ENCODE measurements around the gene NKX2-8. TPM values are rescaled to one million over a fixed set of nuclear protein-coding genes. Genes with fewer than 3 reads are reported as not detected.

Gene NKX2-8
- polyA plus RNA-seq, 1 of the 3 experiments (the other 2 are of a cell fraction), result not detected

DNA sequence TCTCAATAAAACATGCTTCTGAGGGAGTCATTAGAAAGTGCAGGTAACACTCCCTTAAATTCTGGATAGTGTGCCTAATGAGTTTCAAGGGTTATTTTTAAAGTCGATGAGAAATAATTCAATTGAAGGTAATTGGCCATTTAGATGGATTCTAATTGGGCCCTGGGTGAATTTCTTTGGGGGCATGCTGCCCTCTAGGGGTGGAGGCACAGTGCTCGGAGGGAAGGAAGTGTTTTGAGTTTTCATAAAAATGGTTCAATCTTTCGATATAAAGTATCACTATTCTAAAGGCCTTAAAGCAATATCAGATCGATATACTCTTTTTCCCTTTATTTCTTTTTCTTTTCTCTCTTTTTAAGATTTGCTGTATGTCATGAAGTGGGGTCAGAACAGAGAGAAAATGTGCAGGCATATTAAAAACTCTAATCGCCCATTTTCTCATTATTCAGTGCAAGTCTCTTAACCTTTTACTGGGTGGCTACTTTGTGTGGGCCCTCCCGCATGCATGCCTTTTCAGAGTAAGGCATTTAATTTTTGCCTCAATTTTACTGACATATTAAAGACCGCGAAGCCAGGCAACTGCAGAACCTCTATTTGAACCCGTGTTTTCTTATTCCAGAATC, 25.5 kb downstream of the NKX2-8 start (continued):
- TF ChIP-seq, protein P1, sequence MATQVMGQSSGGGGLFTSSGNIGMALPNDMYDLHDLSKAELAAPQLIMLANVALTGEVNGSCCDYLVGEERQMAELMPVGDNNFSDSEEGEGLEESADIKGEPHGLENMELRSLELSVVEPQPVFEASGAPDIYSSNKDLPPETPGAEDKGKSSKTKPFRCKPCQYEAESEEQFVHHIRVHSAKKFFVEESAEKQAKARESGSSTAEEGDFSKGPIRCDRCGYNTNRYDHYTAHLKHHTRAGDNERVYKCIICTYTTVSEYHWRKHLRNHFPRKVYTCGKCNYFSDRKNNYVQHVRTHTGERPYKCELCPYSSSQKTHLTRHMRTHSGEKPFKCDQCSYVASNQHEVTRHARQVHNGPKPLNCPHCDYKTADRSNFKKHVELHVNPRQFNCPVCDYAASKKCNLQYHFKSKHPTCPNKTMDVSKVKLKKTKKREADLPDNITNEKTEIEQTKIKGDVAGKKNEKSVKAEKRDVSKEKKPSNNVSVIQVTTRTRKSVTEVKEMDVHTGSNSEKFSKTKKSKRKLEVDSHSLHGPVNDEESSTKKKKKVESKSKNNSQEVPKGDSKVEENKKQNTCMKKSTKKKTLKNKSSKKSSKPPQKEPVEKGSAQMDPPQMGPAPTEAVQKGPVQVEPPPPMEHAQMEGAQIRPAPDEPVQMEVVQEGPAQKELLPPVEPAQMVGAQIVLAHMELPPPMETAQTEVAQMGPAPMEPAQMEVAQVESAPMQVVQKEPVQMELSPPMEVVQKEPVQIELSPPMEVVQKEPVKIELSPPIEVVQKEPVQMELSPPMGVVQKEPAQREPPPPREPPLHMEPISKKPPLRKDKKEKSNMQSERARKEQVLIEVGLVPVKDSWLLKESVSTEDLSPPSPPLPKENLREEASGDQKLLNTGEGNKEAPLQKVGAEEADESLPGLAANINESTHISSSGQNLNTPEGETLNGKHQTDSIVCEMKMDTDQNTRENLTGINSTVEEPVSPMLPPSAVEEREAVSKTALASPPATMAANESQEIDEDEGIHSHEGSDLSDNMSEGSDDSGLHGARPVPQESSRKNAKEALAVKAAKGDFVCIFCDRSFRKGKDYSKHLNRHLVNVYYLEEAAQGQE (IDR thresholded peaks at IDR 0.05; ENCODE audit: low read depth, low read length), result no peak
- TF ChIP-seq FOSL2 (IDR thresholded peaks at IDR 0.05; ENCODE audit: borderline replicate concordance, low read depth), result no peak

DNA sequence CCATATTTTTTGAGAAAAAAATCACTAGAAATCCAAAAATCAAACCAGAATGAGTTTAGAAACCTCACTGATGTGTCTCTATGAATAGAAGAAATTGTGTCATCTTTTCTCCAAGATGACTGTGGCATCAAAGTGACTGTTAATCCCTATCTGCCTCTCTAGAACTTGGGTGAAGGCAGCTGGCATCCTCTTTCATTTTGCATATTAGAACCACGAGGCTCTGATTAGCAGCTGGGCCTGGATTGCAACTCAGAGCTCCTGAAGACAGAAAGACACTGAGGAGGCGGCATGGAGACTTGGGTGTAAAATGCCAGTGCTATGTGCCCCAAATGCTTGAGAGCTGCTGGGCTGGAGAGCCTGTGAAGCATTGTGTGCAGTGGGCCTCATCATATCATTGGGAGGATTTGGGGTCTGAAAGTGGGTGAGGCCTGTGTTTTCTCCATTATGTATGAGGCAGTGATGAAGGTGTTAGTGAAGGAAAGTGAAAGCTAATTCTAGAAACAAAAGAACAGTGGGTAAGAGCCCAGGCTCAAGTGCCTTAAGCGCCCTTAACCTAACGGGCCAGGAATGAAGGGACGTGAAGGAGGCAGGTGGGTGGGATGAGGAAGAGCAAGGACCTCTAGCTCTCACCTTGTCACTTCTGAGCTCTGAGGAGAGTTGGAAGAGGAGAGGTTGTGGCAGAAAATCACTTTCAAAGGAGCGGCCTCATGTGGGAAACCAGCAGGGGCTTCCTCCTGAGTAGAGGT, 26.2 kb downstream of the NKX2-8 start:
- Histone ChIP-seq H3K79me2 (ENCODE audit: insufficient read depth) (no peaks in the 10 kb centered on the region), H3K9me3 (no peaks in the 10 kb centered on the region), H3K36me3 (replicated peaks in 1 of 2; ENCODE audit: control insufficient read depth in 1 of 2, insufficient read depth in 2 of 2, low read length in 1 of 2) (no peaks in the 10 kb centered on the region), H3F3A (replicated peaks; ENCODE audit: insufficient read depth) (no peaks in the 10 kb centered on the region), H3K4me3 (ENCODE audit: low read depth in 2 of 2, low read length in 1 of 2) (no peak overlapping the region), H2AFZ (ENCODE audit: low read depth) (no peak overlapping the region), H3K4me1 (ENCODE audit: control insufficient read depth in 1 of 2, insufficient read depth in 2 of 2, low read depth in 1 of 2, low read length in 1 of 2) (no peaks in the 10 kb centered on the region), H3K27me3 (ENCODE audit: insufficient read depth) (peaks cover 19% of the 10 kb centered on the region; the same call in 1 of the 2 replicates), H3K9me2 (no peaks in the 10 kb centered on the region), H3K9ac (no peak overlapping the region), H3K4me2 (no peak overlapping the region), H3K27ac (ENCODE audit: low read depth in 2 of 2, low read length in 1 of 2) (no peak overlapping the region), H4K20me1 (ENCODE audit: insufficient read depth) (no peaks in the 10 kb centered on the region)
- ChIA-PET POLR2A (no interaction called here), CTCF (interaction anchor here (0.6 to 5.2 kb wide), 5 partner anchors 10 to 49 kb away, joined by 3 to 29 read pairs (median 5); no protein-coding TSS in a partner anchor)
- 31% methylated on average over 5 of the region's 6 CpGs for WGBS (ENCODE audit: low lambda C conversion rate)
- DNase-seq, result no peak
- no peak for TF ChIP-seq ELF1 (IDR thresholded peaks at IDR 0.05)

DNA sequence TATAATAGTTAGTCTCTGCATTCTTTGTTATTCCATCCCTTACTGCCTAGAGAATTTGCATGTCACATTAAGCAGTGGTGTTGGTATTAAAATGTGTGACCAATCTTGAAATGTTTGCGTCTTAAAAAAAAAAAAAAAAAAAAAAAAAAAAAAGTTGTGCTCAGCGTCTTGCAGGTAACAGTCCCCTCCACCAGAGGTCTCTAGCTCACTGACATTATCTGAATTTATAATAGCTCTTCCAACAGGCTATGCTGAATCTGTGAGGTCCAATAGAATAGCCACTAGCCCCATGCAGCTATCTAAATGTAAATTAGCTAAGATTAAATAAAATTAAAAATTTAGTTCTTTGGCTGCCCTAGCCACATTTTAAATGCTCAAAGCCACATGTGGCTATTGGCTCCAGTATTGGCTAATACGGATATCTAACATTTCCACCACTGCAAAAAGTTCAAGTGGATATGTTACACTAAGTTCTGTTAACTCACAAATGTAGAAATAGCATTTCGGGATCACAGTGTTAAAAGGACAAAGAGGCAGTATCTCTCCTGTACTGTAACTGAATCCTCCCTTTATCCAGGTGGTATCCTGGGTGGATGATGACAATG, 28.7 kb downstream of the NKX2-8 start:
- Histone ChIP-seq H3K27me3 (ENCODE audit: insufficient read depth) (no peaks in the 10 kb centered on the region; the same call in 1 of the 2 replicates), H3K9me3 (no peaks in the 10 kb centered on the region), H3K79me2 (ENCODE audit: insufficient read depth) (no peaks in the 10 kb centered on the region), H3F3A (replicated peaks; ENCODE audit: insufficient read depth) (no peaks in the 10 kb centered on the region), H3K4me3 (ENCODE audit: low read depth in 2 of 2, low read length in 1 of 2) (no peak overlapping the region), H2AFZ (ENCODE audit: low read depth) (no peak overlapping the region), H3K36me3 (replicated peaks in 1 of 2; ENCODE audit: control insufficient read depth in 1 of 2, insufficient read depth in 2 of 2, low read length in 1 of 2) (no peaks in the 10 kb centered on the region), H3K27ac (ENCODE audit: low read depth in 2 of 2, low read length in 1 of 2) (no peak overlapping the region), H3K4me1 (ENCODE audit: control insufficient read depth in 1 of 2, insufficient read depth in 2 of 2, low read depth in 1 of 2, low read length in 1 of 2) (no peaks in the 10 kb centered on the region), H4K20me1 (ENCODE audit: insufficient read depth) (no peaks in the 10 kb centered on the region), H3K9me2 (no peaks in the 10 kb centered on the region), H3K9ac (no peak overlapping the region), H3K4me2 (no peak overlapping the region)
- ChIA-PET CTCF (interaction anchor here (0.6 to 5.2 kb wide), 24 partner anchors 11 to 388 kb away, joined by 3 to 29 read pairs (median 4); no protein-coding TSS in a partner anchor), POLR2A (interaction anchor here (0.7 kb wide), 1 partner anchor 16 kb away, joined by 3 read pairs; no protein-coding TSS in a partner anchor)
- WGBS (ENCODE audit: low lambda C conversion rate), result 8% methylated on average over 4 of the region's 4 CpGs
- TF ChIP-seq, protein P2, sequence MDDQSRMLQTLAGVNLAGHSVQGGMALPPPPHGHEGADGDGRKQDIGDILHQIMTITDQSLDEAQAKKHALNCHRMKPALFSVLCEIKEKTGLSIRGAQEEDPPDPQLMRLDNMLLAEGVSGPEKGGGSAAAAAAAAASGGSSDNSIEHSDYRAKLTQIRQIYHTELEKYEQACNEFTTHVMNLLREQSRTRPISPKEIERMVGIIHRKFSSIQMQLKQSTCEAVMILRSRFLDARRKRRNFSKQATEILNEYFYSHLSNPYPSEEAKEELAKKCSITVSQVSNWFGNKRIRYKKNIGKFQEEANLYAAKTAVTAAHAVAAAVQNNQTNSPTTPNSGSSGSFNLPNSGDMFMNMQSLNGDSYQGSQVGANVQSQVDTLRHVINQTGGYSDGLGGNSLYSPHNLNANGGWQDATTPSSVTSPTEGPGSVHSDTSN (IDR thresholded peaks at IDR 0.05), result no peak
- TF ChIP-seq RAD21 (IDR thresholded peaks at IDR 0.05; ENCODE audit: low read length) (peak; percentile 63), SMC3 (IDR thresholded peaks at IDR 0.05; ENCODE audit: low read depth, low read length) (peak; percentile 57)
- TF ChIP-seq, protein P3, sequence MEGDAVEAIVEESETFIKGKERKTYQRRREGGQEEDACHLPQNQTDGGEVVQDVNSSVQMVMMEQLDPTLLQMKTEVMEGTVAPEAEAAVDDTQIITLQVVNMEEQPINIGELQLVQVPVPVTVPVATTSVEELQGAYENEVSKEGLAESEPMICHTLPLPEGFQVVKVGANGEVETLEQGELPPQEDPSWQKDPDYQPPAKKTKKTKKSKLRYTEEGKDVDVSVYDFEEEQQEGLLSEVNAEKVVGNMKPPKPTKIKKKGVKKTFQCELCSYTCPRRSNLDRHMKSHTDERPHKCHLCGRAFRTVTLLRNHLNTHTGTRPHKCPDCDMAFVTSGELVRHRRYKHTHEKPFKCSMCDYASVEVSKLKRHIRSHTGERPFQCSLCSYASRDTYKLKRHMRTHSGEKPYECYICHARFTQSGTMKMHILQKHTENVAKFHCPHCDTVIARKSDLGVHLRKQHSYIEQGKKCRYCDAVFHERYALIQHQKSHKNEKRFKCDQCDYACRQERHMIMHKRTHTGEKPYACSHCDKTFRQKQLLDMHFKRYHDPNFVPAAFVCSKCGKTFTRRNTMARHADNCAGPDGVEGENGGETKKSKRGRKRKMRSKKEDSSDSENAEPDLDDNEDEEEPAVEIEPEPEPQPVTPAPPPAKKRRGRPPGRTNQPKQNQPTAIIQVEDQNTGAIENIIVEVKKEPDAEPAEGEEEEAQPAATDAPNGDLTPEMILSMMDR (IDR thresholded peaks at IDR 0.05), result peak; percentile 69
- peak; percentile 45 for DNase-seq
